ENCODE data around the gene FTSJ3. TPM values are rescaled to one million over a fixed set of nuclear protein-coding genes. Genes with fewer than 3 reads are reported as not detected.
A peak's percentile ranks its signal among the peaks of the same experiment; 100 is the strongest.

FTSJ3 gene
- total RNA-seq, 2 donors from 2014 or later, result 22.7 to 30.9 TPM

GRCh38 chr17:63827801-63828221 is 348 bp upstream of the FTSJ3 start:
- peak overlapping the region; percentile 43 to 89 for H3K4me3 ChIP-seq
- H3K27me3 ChIP-seq, result no peaks in the 10 kb centered on the region
- ATAC-seq (no peak), DNase-seq (no peak)
- H3K36me3 ChIP-seq (replicated peaks in 1 of 2; ENCODE audit: insufficient read depth in 1 of 2, low read depth in 2 of 2), result peaks cover 0 to 37% of the 10 kb centered on the region in 2 donors
- WGBS, 2 donors, result 1% methylated on average over 19 of the region's 19 CpGs
- H3K4me1 ChIP-seq, result peaks cover 33% of the 10 kb centered on the region
- TF ChIP-seq POLR2A (IDR thresholded peaks at IDR 0.05) (no peak), CTCF (IDR thresholded peaks at IDR 0.05) (no peak)
- intact Hi-C loops (cut with DNase I), result no loop called here
- H3K9me3 ChIP-seq, result no peaks in the 10 kb centered on the region
- peak overlapping the region; percentile 80 to 95 (median 90) for H3K27ac ChIP-seq

- Histone ChIP-seq H3K4me3 (peak overlapping the region; percentile 43 to 89), H3K9me3 (no peaks in the 10 kb centered on the region), H3K27me3 (no peaks in the 10 kb centered on the region), H3K27ac (peak overlapping the region; percentile 80 to 95 (median 90)), H3K4me1 (peaks cover 33% of the 10 kb centered on the region), H3K36me3 (replicated peaks in 1 of 2; ENCODE audit: insufficient read depth in 1 of 2, low read depth in 2 of 2) (peaks cover 9 to 27% of the 10 kb centered on the region in 2 donors)
- intact Hi-C loops (cut with DNase I), result no loop called here
- TF ChIP-seq POLR2A (IDR thresholded peaks at IDR 0.05) (no peak), CTCF (IDR thresholded peaks at IDR 0.05) (no peak)
- DNase-seq (no peak), ATAC-seq (peak; percentile 3)
- WGBS, 2 donors, result 0 to 1% methylated on average over 20 to 31 of the region's 31 CpGs
Measured at GRCh38 chr17:63826468-63827001, 928 bp downstream of the FTSJ3 start.

GRCh38 chr17:63824362-63824761 is 3.1 kb downstream of the FTSJ3 start:
- peaks cover 9 to 24% of the 10 kb centered on the region in 2 donors for H3K36me3 ChIP-seq (replicated peaks in 1 of 2; ENCODE audit: insufficient read depth in 1 of 2, low read depth in 2 of 2)
- H3K4me1 ChIP-seq, result peaks cover 40% of the 10 kb centered on the region
- 95 to 96% methylated on average over 9 of the region's 9 CpGs for WGBS, 2 donors
- H3K27ac ChIP-seq, result no peak overlapping the region
- no peaks in the 10 kb centered on the region for H3K27me3 ChIP-seq
- no peak overlapping the region for H3K4me3 ChIP-seq
- TF ChIP-seq POLR2A (IDR thresholded peaks at IDR 0.05), result no peak
- TF ChIP-seq CTCF (IDR thresholded peaks at IDR 0.05), result no peak
- H3K9me3 ChIP-seq, result no peaks in the 10 kb centered on the region
- intact Hi-C loops (cut with DNase I), result no loop called here
- DNase-seq (no peak), ATAC-seq (no peak)

GRCh38 chr17:63823659-63824331 is 3.7 kb downstream of the FTSJ3 start:
- WGBS, 2 donors, result 89 to 95% methylated on average over 13 of the region's 13 CpGs
- no peak for DNase-seq
- Histone ChIP-seq H3K9me3 (no peaks in the 10 kb centered on the region), H3K27ac (no peak overlapping the region), H3K4me1 (peaks cover 36% of the 10 kb centered on the region), H3K27me3 (no peaks in the 10 kb centered on the region), H3K4me3 (no peak overlapping the region), H3K36me3 (replicated peaks in 1 of 2; ENCODE audit: insufficient read depth in 1 of 2, low read depth in 2 of 2) (peaks cover 9 to 26% of the 10 kb centered on the region in 2 donors)
- no peak for TF ChIP-seq CTCF (IDR thresholded peaks at IDR 0.05)
- TF ChIP-seq POLR2A (IDR thresholded peaks at IDR 0.05), result no peak
- intact Hi-C loops (cut with DNase I), result no loop called here
- ATAC-seq, result no peak

GRCh38 chr17:63822537-63822936 is 4.9 kb downstream of the FTSJ3 start:
- TF ChIP-seq CTCF (IDR thresholded peaks at IDR 0.05), result no peak
- TF ChIP-seq POLR2A (IDR thresholded peaks at IDR 0.05), result no peak
- H3K27me3 ChIP-seq, result no peaks in the 10 kb centered on the region
- DNase-seq, result no peak
- H3K27ac ChIP-seq, result no peak overlapping the region
- no peak overlapping the region for H3K4me3 ChIP-seq
- intact Hi-C loops (cut with DNase I), result no loop called here
- no peaks in the 10 kb centered on the region for H3K9me3 ChIP-seq
- no peak for ATAC-seq
- peaks cover 31% of the 10 kb centered on the region for H3K4me1 ChIP-seq
- H3K36me3 ChIP-seq (replicated peaks in 1 of 2; ENCODE audit: insufficient read depth in 1 of 2, low read depth in 2 of 2), result peaks cover 9 to 38% of the 10 kb centered on the region in 2 donors
